Neural crest cell (in vitro differentiated cells): Measurements from ENCODE around the gene ZNF362. TPM values are rescaled to one million over a fixed set of nuclear protein-coding genes. Genes with fewer than 3 reads are reported as not detected.
A peak's percentile ranks its signal among the peaks of the same experiment; 100 is the strongest.

Experiments used
- DNase-seq: peaks from one replicate; pipeline ENCODE4 v3.0.0; 2021; ENCODE audit warnings: low read depth, mixed read lengths, low spot score
- H3K27ac Mint-ChIP-seq: one replicate; pipeline ENCODE4 v1.8.0; 2021; ENCODE audit warnings: mild to moderate bottlenecking, mixed read lengths; ENCODE audit not compliant: unreplicated experiment
- H3K27me3 Mint-ChIP-seq: 2 replicates; pipeline ENCODE4 v1.8.0; 2021; ENCODE audit warnings: low read depth, mild to moderate bottlenecking, mixed read lengths
- H3K36me3 Mint-ChIP-seq: 2 replicates; pipeline ENCODE4 v1.8.0; 2021; ENCODE audit warnings: low read depth, mild to moderate bottlenecking, mixed read lengths
- H3K4me1 Mint-ChIP-seq: 2 replicates; pipeline ENCODE4 v1.8.0; 2021; ENCODE audit warnings: mixed read lengths
- H3K4me3 Mint-ChIP-seq: one replicate; pipeline ENCODE4 v1.8.0; 2021; ENCODE audit warnings: mild to moderate bottlenecking, mixed read lengths
- H3K9me3 Mint-ChIP-seq: 2 replicates; pipeline ENCODE4 v1.8.0; 2021; ENCODE audit warnings: mixed read lengths
- CTCF ChIP-seq: fragments of 200-600 bp; sonication (generic); conservative IDR thresholded peaks from 2 replicates; pipeline ENCODE4 v1.5.0; 2021; ENCODE audit warnings: antibody characterized with exemption, mild to moderate bottlenecking
- total RNA-seq: library from RNA; stranded (reverse); gene quantifications from 2 replicates; pipeline ENCODE4 v1.2.1, GENCODE V29; 2021

Gene ZNF362
- total RNA-seq, 1 donor from 2014 or later = 56.3 TPM

- no peak for DNase-seq
- Mint-ChIP-seq H3K4me1 (peaks cover 89% of the 10 kb centered on the region), H3K9me3 (no peaks in the 10 kb centered on the region), H3K36me3 (peaks cover 12% of the 10 kb centered on the region), H3K27me3 (no peaks in the 10 kb centered on the region), H3K27ac (peak overlapping the region; percentile 58), H3K4me3 (no peak overlapping the region)
- no peak for TF ChIP-seq CTCF
Measured at GRCh38 chr1:33337441-33337840, 81.1 kb downstream of the ZNF362 start.

- H3K27me3 Mint-ChIP-seq = no peaks in the 10 kb centered on the region
- H3K36me3 Mint-ChIP-seq = peaks cover 11% of the 10 kb centered on the region
- H3K9me3 Mint-ChIP-seq = no peaks in the 10 kb centered on the region
- DNase-seq = no peak
- peaks cover 90% of the 10 kb centered on the region for H3K4me1 Mint-ChIP-seq
- peak overlapping the region; percentile 69 for H3K4me3 Mint-ChIP-seq
- H3K27ac Mint-ChIP-seq = no peak overlapping the region
- no peak for TF ChIP-seq CTCF
Measured at GRCh38 chr1:33338048-33338439, 81.8 kb downstream of the ZNF362 start.

- TF ChIP-seq CTCF = no peak
- H3K4me3 Mint-ChIP-seq = peak overlapping the region; percentile 69
Measured at GRCh38 chr1:33338440-33339211, 82.3 kb downstream of the ZNF362 start.

GRCh38 chr1:33339413-33339812 is 83.1 kb downstream of the ZNF362 start:
- Mint-ChIP-seq H3K36me3 (peaks cover 10% of the 10 kb centered on the region), H3K27me3 (no peaks in the 10 kb centered on the region), H3K4me1 (peaks cover 88% of the 10 kb centered on the region), H3K27ac (peak overlapping the region; percentile 90), H3K4me3 (peak overlapping the region; percentile 69), H3K9me3 (no peaks in the 10 kb centered on the region)
- DNase-seq = no peak
- no peak for TF ChIP-seq CTCF

More at GRCh38 chr1:33338440-33339211, 82.3 kb downstream of the ZNF362 start:
- H3K36me3 Mint-ChIP-seq = peaks cover 8% of the 10 kb centered on the region
- H3K9me3 Mint-ChIP-seq = no peaks in the 10 kb centered on the region
- H3K27me3 Mint-ChIP-seq = no peaks in the 10 kb centered on the region
- peak; percentile 27 for DNase-seq
- peak overlapping the region; percentile 90 for H3K27ac Mint-ChIP-seq
- H3K4me1 Mint-ChIP-seq = peaks cover 89% of the 10 kb centered on the region

- Mint-ChIP-seq H3K9me3 (no peaks in the 10 kb centered on the region), H3K4me1 (peaks cover 87% of the 10 kb centered on the region), H3K27me3 (no peaks in the 10 kb centered on the region), H3K4me3 (peak overlapping the region; percentile 70), H3K36me3 (peaks cover 6% of the 10 kb centered on the region), H3K27ac (no peak overlapping the region)
- DNase-seq = no peak
- TF ChIP-seq CTCF = no peak
Measured at GRCh38 chr1:33341190-33341589, 84.9 kb downstream of the ZNF362 start.
